AG09309 (cell line): ENCODE measurements around the gene HSD11B1L.
"Not testable (repeated sequence)": the region's sequence is repeated elsewhere in the genome, so short reads cannot be mapped to it uniquely, and the experiment has no call there.

ENCODE experiments used
- DNase-seq: peaks from one replicate; pipeline ENCODE4 v3.0.0-alpha.2; 2010; ENCODE audit warnings: low read depth
- H3K4me3 ChIP-seq: 2 replicates; pipeline ENCODE4 v1.5.1; 2011; ENCODE audit warnings: mild to moderate bottlenecking, low read depth, low read length, moderate library complexity; ENCODE audit not compliant: control insufficient read depth
- CTCF ChIP-seq: IDR thresholded peaks from 2 replicates; pipeline ENCODE4 v1.5.1; 2011; ENCODE audit warnings: mild to moderate bottlenecking, low read depth, low read length, inconsistent platforms; ENCODE audit not compliant: insufficient read depth, control insufficient read depth; ENCODE audit errors: missing control alignments

Gene HSD11B1L

GRCh38 chr19:5684694-5685430 lies 4.0 kb downstream of the HSD11B1L start:
- no peak for TF ChIP-seq CTCF
- DNase-seq = no peak
- H3K4me3 ChIP-seq = no peak overlapping the region

- no peak for DNase-seq
- H3K4me3 ChIP-seq = peak overlapping the region; percentile 39
- TF ChIP-seq CTCF = no peak
These were observed 5.5 kb downstream of the HSD11B1L start for GRCh38 chr19:5686326-5686646.

GRCh38 chr19:5686647-5687359 lies 6.0 kb downstream of the HSD11B1L start:
- TF ChIP-seq CTCF = peak; percentile 85
- no peak for DNase-seq
- H3K4me3 ChIP-seq = peak overlapping the region; percentile 39

- DNase-seq = no peak
- no peak for TF ChIP-seq CTCF
- H3K4me3 ChIP-seq = peak overlapping the region; percentile 39
These were observed 6.8 kb downstream of the HSD11B1L start for GRCh38 chr19:5687360-5688198.

- DNase-seq, H3K4me3 ChIP-seq: not testable (repeated sequence)
These were observed 7.5 kb downstream of the HSD11B1L start for GRCh38 chr19:5688262-5688881.

GRCh38 chr19:5690125-5690954 lies 9.5 kb downstream of the HSD11B1L start, which contains the start of gene RPL36:
Gene RPL36, plus strand, starts transcription at chr19:5690295. Its CDS starts 213 bp downstream, at chr19:5690508.
- peak; percentile 98 for TF ChIP-seq CTCF
- peak within 1 kb of the TSS; percentile 92 for H3K4me3 ChIP-seq
- DNase-seq = peak; percentile 73
